ENCODE measurements around the gene CNTNAP5.

Gene CNTNAP5

DNA sequence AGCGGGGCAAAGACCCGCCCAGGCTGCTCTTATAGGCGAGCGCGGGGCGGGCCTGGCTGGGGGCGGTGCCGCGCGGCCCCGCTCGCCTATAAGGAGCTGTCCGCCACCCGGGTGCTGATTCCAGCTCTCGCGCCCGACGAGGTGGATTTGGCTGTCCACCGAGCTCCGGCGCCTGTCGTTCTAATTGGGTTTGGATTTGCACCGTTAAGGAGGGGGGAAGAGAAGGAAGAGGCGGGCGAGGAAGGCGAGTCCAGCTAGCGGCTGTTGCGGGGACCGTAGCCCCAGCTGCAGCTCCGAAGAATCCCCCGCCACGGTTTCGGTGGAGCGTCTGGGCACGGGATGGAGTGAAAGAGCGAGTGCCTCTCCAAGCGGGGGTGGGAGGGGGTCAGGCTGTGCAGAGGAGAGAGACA, at the start of gene CNTNAP5:
CNTNAP5 (plus strand) TSS at position 117 of the 410 bp plus-strand sequence. CDS start 364 bp downstream, outside the sequence.
- Histone ChIP-seq H3K4me3 (ENCODE audit: low read depth in 1 of 2, low read length in 2 of 2) (no peak within 1 kb of the TSS), H3K36me3 (ENCODE audit: control insufficient read depth in 1 of 2, insufficient read depth in 2 of 2, low read length in 2 of 2) (no peaks in the 10 kb centered on the region), H3K4me1 (ENCODE audit: control insufficient read depth in 1 of 2, insufficient read depth in 2 of 2, low read length in 2 of 2) (no peaks in the 10 kb centered on the region), H3K9me3 (ENCODE audit: control insufficient read depth in 1 of 2, low read length in 2 of 2) (no peaks in the 10 kb centered on the region), H3K27ac (ENCODE audit: low read depth, low read length) (no peak within 1 kb of the TSS), H3K27me3 (ENCODE audit: control insufficient read depth in 1 of 2, insufficient read depth in 2 of 2, low read length in 2 of 2) (peaks cover 15% of the 10 kb centered on the region in 2 donors), H3K9ac (ENCODE audit: low read depth in 1 of 2, low read length in 2 of 2) (no peak within 1 kb of the TSS)

DNA sequence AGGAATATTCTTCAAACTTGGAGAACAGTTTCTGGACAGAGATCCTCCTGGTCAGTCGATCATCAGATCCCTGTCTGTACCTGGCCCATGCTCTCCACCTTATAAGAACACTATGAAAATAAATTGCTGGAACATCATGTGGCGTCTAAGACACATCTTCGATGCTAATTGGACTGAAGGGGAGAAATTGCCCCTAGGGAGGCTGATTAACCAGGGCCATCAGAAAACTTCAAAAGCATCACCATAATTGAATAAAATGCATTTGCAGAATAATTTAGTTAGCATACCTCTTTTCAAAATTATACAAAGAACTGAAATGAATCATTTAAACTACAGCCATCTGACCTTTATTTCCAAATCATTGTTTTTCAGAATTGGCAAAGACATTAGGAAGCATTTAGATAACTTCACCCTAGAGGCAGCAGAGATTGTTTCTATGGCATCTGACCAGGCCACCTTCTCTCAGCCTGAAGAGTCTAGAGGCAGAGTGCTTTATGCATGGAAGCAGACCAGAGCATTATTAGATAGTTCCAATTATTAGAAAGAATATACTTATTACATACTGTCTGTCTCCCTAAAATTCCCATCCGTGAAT, 48.9 kb upstream of the CNTNAP5 start:
- no peak overlapping the region for H3K4me3 ChIP-seq (ENCODE audit: low read depth in 1 of 2, low read length in 2 of 2)
- no peak overlapping the region for H3K9ac ChIP-seq (ENCODE audit: low read depth in 1 of 2, low read length in 2 of 2)
- H3K27me3 ChIP-seq (ENCODE audit: control insufficient read depth in 1 of 2, insufficient read depth in 2 of 2, low read length in 2 of 2), result no peaks in the 10 kb centered on the region
- no peaks in the 10 kb centered on the region for H3K36me3 ChIP-seq (ENCODE audit: control insufficient read depth in 1 of 2, insufficient read depth in 2 of 2, low read length in 2 of 2)
- no peak overlapping the region for H3K27ac ChIP-seq (ENCODE audit: low read depth, low read length)
- H3K9me3 ChIP-seq (ENCODE audit: control insufficient read depth in 1 of 2, low read length in 2 of 2), result peaks cover 4% of the 10 kb centered on the region in 2 donors
- H3K4me1 ChIP-seq (ENCODE audit: control insufficient read depth in 1 of 2, insufficient read depth in 2 of 2, low read length in 2 of 2), result no peaks in the 10 kb centered on the region

DNA sequence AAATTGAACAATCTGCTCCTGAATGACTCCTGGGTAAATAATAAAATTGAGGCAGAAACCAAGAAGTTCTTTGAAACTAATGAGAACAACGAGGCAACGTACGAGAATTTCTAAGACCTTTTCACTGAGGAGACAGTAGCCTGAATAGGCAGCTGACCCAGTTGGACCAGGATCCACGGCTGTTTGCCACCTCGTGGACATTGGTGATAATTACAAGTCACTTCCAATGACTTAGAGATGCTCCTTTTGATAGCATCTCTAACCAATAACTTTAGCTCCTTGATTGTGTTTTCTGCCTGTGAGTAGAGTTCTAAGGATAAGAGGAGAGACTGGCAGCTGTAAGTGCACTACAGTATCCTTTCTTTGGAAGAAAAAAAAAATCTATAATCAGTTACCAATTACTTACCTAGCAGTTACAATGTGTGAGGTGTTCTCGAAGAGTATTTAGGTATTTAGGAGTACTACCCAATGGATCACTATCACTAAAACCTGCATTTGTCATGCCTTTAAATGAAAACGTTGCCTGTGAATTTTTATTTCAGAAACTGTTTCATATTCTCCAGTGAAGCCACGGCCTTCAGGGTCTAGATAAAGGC, 31.3 kb upstream of the CNTNAP5 start:
- no peaks in the 10 kb centered on the region for H3K27me3 ChIP-seq (ENCODE audit: control insufficient read depth in 1 of 2, insufficient read depth in 2 of 2, low read length in 2 of 2)
- no peaks in the 10 kb centered on the region for H3K36me3 ChIP-seq (ENCODE audit: control insufficient read depth in 1 of 2, insufficient read depth in 2 of 2, low read length in 2 of 2)
- H3K9ac ChIP-seq (ENCODE audit: low read depth in 1 of 2, low read length in 2 of 2), result no peak overlapping the region
- no peak overlapping the region for H3K27ac ChIP-seq (ENCODE audit: low read depth, low read length)
- no peaks in the 10 kb centered on the region for H3K4me1 ChIP-seq (ENCODE audit: control insufficient read depth in 1 of 2, insufficient read depth in 2 of 2, low read length in 2 of 2)
- H3K9me3 ChIP-seq (ENCODE audit: control insufficient read depth in 1 of 2, low read length in 2 of 2), result no peaks in the 10 kb centered on the region
- H3K4me3 ChIP-seq (ENCODE audit: low read depth in 1 of 2, low read length in 2 of 2), result no peak overlapping the region

DNA sequence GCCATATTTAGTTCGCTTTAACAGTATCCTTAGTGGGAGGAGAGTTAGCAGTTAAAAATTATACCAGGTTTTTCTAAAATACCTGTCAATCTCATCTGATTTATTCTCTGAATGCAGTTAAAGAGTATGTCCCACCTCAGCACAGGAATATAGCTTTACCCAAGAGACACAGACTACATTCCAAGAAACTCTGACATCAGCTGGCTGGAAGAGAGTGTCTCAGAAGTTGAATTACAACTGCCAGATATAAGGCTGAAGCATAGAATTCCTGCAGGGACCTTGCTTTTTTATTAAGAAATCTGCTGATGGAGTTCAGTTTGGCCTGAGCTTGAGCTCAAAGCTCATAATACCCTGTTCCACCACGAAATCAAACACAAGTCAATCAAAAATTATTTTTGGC, 25.4 kb upstream of the CNTNAP5 start:
- Histone ChIP-seq H3K27me3 (ENCODE audit: control insufficient read depth in 1 of 2, insufficient read depth in 2 of 2, low read length in 2 of 2) (no peaks in the 10 kb centered on the region), H3K36me3 (ENCODE audit: control insufficient read depth in 1 of 2, insufficient read depth in 2 of 2, low read length in 2 of 2) (no peaks in the 10 kb centered on the region), H3K9ac (ENCODE audit: low read depth in 1 of 2, low read length in 2 of 2) (no peak overlapping the region), H3K27ac (ENCODE audit: low read depth, low read length) (no peak overlapping the region), H3K4me3 (ENCODE audit: low read depth in 1 of 2, low read length in 2 of 2) (no peak overlapping the region), H3K9me3 (ENCODE audit: control insufficient read depth in 1 of 2, low read length in 2 of 2) (no peaks in the 10 kb centered on the region), H3K4me1 (ENCODE audit: control insufficient read depth in 1 of 2, insufficient read depth in 2 of 2, low read length in 2 of 2) (no peaks in the 10 kb centered on the region)

DNA sequence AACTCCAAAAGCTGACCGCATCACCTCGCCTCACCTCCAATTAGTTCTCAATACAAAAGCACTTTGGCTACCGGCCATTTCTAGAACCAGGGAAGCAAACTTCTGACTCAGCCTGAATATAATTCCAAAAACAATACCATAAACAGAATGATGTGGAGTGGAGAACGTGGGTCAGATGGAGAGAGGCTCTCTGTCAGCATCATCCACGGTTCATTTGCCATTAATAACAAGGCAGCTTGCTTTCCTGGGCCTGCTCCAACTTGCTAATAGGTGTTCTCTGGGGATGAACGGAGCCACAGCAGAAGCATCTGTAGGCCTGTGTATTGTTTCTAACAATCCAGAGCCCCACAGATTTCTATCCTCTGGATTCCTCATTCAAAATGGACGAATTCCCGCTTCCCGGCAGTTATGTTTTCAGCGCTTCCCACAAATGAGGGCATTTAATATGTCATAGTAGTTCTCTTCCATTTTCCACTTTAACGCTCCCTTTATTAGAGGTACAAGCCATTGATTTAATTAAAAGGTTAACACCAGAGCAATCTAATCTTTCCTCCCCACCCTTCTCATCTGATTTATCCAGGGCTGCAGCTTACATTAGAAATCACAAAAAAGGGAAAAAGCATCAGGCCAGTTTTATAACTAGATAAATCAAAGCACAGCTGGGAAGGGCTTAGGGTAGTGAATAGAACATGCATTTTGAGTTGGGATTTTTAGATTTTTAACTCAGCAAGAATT, 23.2 kb upstream of the CNTNAP5 start:
- no peaks in the 10 kb centered on the region for H3K4me1 ChIP-seq (ENCODE audit: control insufficient read depth in 1 of 2, insufficient read depth in 2 of 2, low read length in 2 of 2)
- no peak overlapping the region for H3K9ac ChIP-seq (ENCODE audit: low read depth in 1 of 2, low read length in 2 of 2)
- H3K36me3 ChIP-seq (ENCODE audit: control insufficient read depth in 1 of 2, insufficient read depth in 2 of 2, low read length in 2 of 2), result no peaks in the 10 kb centered on the region
- no peak overlapping the region for H3K27ac ChIP-seq (ENCODE audit: low read depth, low read length)
- H3K27me3 ChIP-seq (ENCODE audit: control insufficient read depth in 1 of 2, insufficient read depth in 2 of 2, low read length in 2 of 2), result no peaks in the 10 kb centered on the region
- no peaks in the 10 kb centered on the region for H3K9me3 ChIP-seq (ENCODE audit: control insufficient read depth in 1 of 2, low read length in 2 of 2)
- no peak overlapping the region for H3K4me3 ChIP-seq (ENCODE audit: low read depth in 1 of 2, low read length in 2 of 2)

DNA sequence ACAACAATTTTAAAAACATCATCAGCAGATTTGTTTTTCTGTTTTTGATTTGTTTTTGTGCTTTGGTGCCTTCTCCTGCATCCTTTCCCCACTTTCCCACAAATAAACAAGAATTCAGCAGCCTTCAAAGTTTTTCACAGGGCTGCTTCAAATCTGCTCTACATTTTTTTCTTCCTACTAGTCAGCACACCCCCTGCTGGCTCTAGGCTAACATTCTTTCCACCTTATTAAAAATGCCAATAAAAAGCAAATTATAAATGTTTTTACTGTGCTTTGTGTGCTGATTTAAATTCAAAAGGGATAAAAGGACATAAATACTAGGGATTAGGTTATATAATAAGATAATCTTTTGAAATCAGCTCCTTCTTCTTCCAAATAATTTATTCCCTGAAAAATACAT, 6.2 kb upstream of the CNTNAP5 start:
- Histone ChIP-seq H3K36me3 (ENCODE audit: control insufficient read depth in 1 of 2, insufficient read depth in 2 of 2, low read length in 2 of 2) (no peaks in the 10 kb centered on the region), H3K9me3 (ENCODE audit: control insufficient read depth in 1 of 2, low read length in 2 of 2) (no peaks in the 10 kb centered on the region), H3K4me3 (ENCODE audit: low read depth in 1 of 2, low read length in 2 of 2) (no peak overlapping the region), H3K27ac (ENCODE audit: low read depth, low read length) (no peak overlapping the region), H3K9ac (ENCODE audit: low read depth in 1 of 2, low read length in 2 of 2) (no peak overlapping the region), H3K27me3 (ENCODE audit: control insufficient read depth in 1 of 2, insufficient read depth in 2 of 2, low read length in 2 of 2) (peaks cover under 1 to 7% of the 10 kb centered on the region in 2 donors), H3K4me1 (ENCODE audit: control insufficient read depth in 1 of 2, insufficient read depth in 2 of 2, low read length in 2 of 2) (no peaks in the 10 kb centered on the region)

DNA sequence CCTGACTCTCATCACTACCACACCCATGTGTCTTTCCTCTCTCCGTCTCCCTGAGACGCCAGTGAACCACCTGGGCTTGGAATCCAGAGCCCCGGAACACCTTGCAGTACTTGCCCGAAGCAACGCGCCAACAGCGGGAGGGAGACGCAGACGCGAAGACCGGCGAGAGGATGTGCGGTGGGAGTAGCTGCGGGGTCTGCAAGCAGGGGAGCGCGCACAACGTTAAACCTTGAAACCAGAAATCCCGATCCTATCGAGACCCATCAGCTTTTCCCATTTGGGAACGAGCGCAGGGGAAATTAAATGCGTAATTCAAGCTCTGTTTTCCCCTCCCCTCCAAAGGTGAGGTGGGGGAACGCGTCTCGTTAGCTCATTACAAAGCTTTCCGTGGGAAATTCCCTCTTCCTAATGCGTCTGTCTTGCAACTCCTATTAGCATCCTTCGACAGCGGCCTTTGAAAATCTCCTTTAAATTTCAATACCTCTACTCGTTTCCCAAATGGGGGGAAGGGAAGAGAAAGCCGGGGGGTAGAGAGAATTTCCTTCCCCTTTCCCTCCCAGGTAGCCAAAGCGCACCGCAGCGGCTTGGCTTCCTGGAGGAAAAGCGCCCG, 421 bp upstream of the CNTNAP5 start:
- Histone ChIP-seq H3K9ac (ENCODE audit: low read depth in 1 of 2, low read length in 2 of 2) (no peak overlapping the region), H3K4me3 (ENCODE audit: low read depth in 1 of 2, low read length in 2 of 2) (no peak overlapping the region), H3K4me1 (ENCODE audit: control insufficient read depth in 1 of 2, insufficient read depth in 2 of 2, low read length in 2 of 2) (no peaks in the 10 kb centered on the region), H3K9me3 (ENCODE audit: control insufficient read depth in 1 of 2, low read length in 2 of 2) (no peaks in the 10 kb centered on the region), H3K27me3 (ENCODE audit: control insufficient read depth in 1 of 2, insufficient read depth in 2 of 2, low read length in 2 of 2) (peaks cover 15% of the 10 kb centered on the region in 2 donors), H3K27ac (ENCODE audit: low read depth, low read length) (no peak overlapping the region), H3K36me3 (ENCODE audit: control insufficient read depth in 1 of 2, insufficient read depth in 2 of 2, low read length in 2 of 2) (no peaks in the 10 kb centered on the region)

DNA sequence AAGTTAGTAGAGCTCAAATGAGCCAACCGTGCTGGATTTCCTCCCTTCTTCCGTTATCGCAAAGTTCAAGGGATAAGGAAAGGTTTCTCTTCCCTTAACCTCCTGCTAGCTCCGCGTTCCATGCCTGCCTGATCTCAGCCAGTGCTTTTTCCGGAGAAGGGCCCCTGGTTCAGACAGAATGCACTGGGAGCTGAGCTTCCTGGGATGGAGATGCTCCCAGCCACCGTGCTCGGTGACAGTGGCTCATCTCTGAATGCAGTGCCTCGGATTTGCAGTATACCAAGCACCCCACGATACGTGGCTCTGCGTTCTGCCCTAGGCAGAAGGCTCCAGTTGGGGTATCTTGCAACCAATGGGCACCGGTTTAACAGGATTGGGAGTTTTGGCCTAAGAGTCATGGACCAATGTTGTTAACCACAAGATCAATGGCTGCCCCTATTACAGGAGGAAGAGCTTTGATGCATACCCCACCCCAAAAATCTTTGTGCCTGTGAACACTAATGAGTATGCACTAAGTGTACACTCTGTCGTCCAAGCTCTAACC, 876 bp downstream of the CNTNAP5 start:
- Histone ChIP-seq H3K9me3 (ENCODE audit: control insufficient read depth in 1 of 2, low read length in 2 of 2) (no peaks in the 10 kb centered on the region), H3K4me1 (ENCODE audit: control insufficient read depth in 1 of 2, insufficient read depth in 2 of 2, low read length in 2 of 2) (no peaks in the 10 kb centered on the region), H3K27ac (ENCODE audit: low read depth, low read length) (no peak overlapping the region), H3K36me3 (ENCODE audit: control insufficient read depth in 1 of 2, insufficient read depth in 2 of 2, low read length in 2 of 2) (no peaks in the 10 kb centered on the region), H3K4me3 (ENCODE audit: low read depth in 1 of 2, low read length in 2 of 2) (no peak overlapping the region), H3K9ac (ENCODE audit: low read depth in 1 of 2, low read length in 2 of 2) (no peak overlapping the region), H3K27me3 (ENCODE audit: control insufficient read depth in 1 of 2, insufficient read depth in 2 of 2, low read length in 2 of 2) (peaks cover 15% of the 10 kb centered on the region in 2 donors)

DNA sequence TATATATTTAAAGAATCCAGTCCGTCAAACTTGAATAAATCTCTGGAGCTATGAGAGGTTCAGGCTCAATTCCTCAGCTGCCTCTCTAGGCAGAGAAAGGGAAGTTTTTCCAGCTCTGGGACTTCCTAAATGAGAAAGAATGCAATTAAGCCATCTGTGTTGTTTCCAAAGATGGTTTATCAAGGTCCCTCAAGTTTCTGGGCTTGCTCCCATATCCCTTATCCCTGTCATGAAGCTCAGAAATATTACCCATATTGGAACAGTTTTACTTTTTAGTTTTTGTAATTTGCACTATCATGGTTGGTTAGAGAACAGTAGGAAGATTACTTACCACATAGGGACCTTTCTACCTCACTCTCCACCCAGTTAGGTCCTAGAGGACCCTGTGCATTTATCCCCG, 1.4 kb downstream of the CNTNAP5 start:
- Histone ChIP-seq H3K4me1 (ENCODE audit: control insufficient read depth in 1 of 2, insufficient read depth in 2 of 2, low read length in 2 of 2) (no peaks in the 10 kb centered on the region), H3K9me3 (ENCODE audit: control insufficient read depth in 1 of 2, low read length in 2 of 2) (no peaks in the 10 kb centered on the region), H3K4me3 (ENCODE audit: low read depth in 1 of 2, low read length in 2 of 2) (no peak overlapping the region), H3K27me3 (ENCODE audit: control insufficient read depth in 1 of 2, insufficient read depth in 2 of 2, low read length in 2 of 2) (peaks cover 15% of the 10 kb centered on the region in 2 donors), H3K27ac (ENCODE audit: low read depth, low read length) (no peak overlapping the region), H3K36me3 (ENCODE audit: control insufficient read depth in 1 of 2, insufficient read depth in 2 of 2, low read length in 2 of 2) (no peaks in the 10 kb centered on the region), H3K9ac (ENCODE audit: low read depth in 1 of 2, low read length in 2 of 2) (no peak overlapping the region)

DNA sequence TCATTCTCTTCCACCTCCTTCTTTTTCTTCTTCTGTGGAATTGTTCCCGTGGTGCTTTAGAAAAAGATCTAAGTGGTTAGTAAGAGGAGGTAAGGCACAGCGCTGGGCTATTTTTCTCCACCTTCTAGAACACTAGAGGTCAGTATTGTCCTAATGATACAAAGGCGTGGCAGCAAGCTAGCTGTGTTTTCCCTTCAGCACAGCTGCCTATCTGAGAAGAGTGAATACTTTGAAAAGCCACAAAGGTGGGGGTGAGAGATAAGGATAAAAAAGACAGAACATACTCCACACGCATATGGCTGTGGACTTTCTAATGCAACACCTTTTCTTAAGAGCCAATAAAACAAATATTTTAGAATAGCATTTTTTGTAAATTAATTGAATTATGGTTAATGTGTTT, 2.1 kb downstream of the CNTNAP5 start:
- Histone ChIP-seq H3K9ac (ENCODE audit: low read depth in 1 of 2, low read length in 2 of 2) (no peak overlapping the region), H3K4me3 (ENCODE audit: low read depth in 1 of 2, low read length in 2 of 2) (no peak overlapping the region), H3K9me3 (ENCODE audit: control insufficient read depth in 1 of 2, low read length in 2 of 2) (no peaks in the 10 kb centered on the region), H3K4me1 (ENCODE audit: control insufficient read depth in 1 of 2, insufficient read depth in 2 of 2, low read length in 2 of 2) (no peaks in the 10 kb centered on the region), H3K36me3 (ENCODE audit: control insufficient read depth in 1 of 2, insufficient read depth in 2 of 2, low read length in 2 of 2) (no peaks in the 10 kb centered on the region), H3K27ac (ENCODE audit: low read depth, low read length) (no peak overlapping the region), H3K27me3 (ENCODE audit: control insufficient read depth in 1 of 2, insufficient read depth in 2 of 2, low read length in 2 of 2) (peaks cover 15% of the 10 kb centered on the region in 2 donors)

Data from duodenal mucosa (tissue), 2 donors.